Stimulated activated CD8-positive, alpha-beta memory T cell treated with anti-CD3 and anti-CD28 coated beads, Interleukin-2, amount 100 ng/mL, for 1 hour (primary cell): Measurements from ENCODE around the gene GIMAP8.
"Not testable (repeated sequence)": the region's sequence is repeated elsewhere in the genome, so short reads cannot be mapped to it uniquely, and the experiment has no call there.

Experiments used
- DNase-seq, 2 donors: peaks; one replicate each; pipeline ENCODE4 v3.0.0-alpha.2; 2020; ENCODE audit warnings: low read depth in 2 of 2

The GIMAP8 gene

GRCh38 chr7:150514748-150515222 is 64.4 kb downstream of the GIMAP8 start, which contains the start of gene GIMAP7:
TSS of gene GIMAP7 (plus strand) at chr7:150514872. CDS start at chr7:150519975, 5,103 bp downstream.
- DNase-seq = peak; percentile 30 to 36

- DNase-seq = no peak
Observed at GRCh38 chr7:150515248-150516147, 65.1 kb downstream of the GIMAP8 start.

- no peak for DNase-seq
Observed at GRCh38 chr7:150516956-150517745, 66.7 kb downstream of the GIMAP8 start.

GRCh38 chr7:150519310-150519709 is 68.9 kb downstream of the GIMAP8 start:
- no peak for DNase-seq

- DNase-seq = no peak
Observed at GRCh38 chr7:150520145-150520544, 69.7 kb downstream of the GIMAP8 start.

GRCh38 chr7:150522931-150523330 is 72.5 kb downstream of the GIMAP8 start:
- DNase-seq = not testable (repeated sequence)

- no peak for DNase-seq
Observed at GRCh38 chr7:150524018-150524417, 73.6 kb downstream of the GIMAP8 start.
